GM23338 (cell line): Measurements from ENCODE around the gene MKNK1. TPM values are rescaled to one million over a fixed set of nuclear protein-coding genes. Genes with fewer than 3 reads are reported as not detected.

Source experiments
- ATAC-seq: fragments of 200-7000 bp; cut with Tn5 transposase; 3 replicates; pipeline ENCODE4 v1.9.1; 2020
- DNase-seq: peaks from one replicate; pipeline ENCODE4 v3.0.0-alpha.2; 2015; ENCODE audit warnings: low spot score
- H2AFZ ChIP-seq: fragments of 200-600 bp; sonication (generic); 2 replicates; pipeline ENCODE4 v1.8.0; 2016; ENCODE audit warnings: antibody characterized with exemption, mild to moderate bottlenecking, moderate library complexity
- H3F3A ChIP-seq: fragments of 200-600 bp; sonication (generic); replicated peaks from 2 replicates; pipeline ENCODE4 v1.8.0; 2017; ENCODE audit warnings: antibody characterized with exemption, mixed run types, low read depth
- H3K27ac ChIP-seq: fragments of 200-600 bp; sonication (generic); 2 replicates; pipeline ENCODE4 v1.6.1; 2016; ENCODE audit warnings: low read depth
- H3K27me3 ChIP-seq: fragments of 200-600 bp; sonication (generic); 2 replicates; pipeline ENCODE4 v1.8.0; 2016; ENCODE audit warnings: mild to moderate bottlenecking, mixed run types, moderate library complexity; ENCODE audit not compliant: insufficient read depth
- H3K36me3 ChIP-seq: fragments of 200-600 bp; sonication (generic); 2 replicates; pipeline ENCODE4 v1.8.0; 2016; ENCODE audit warnings: mild to moderate bottlenecking; ENCODE audit not compliant: insufficient read depth
- H3K4me1 ChIP-seq: fragments of 200-600 bp; sonication (generic); 2 replicates; pipeline ENCODE4 v1.8.0; 2016; ENCODE audit warnings: mild to moderate bottlenecking, moderate library complexity; ENCODE audit not compliant: insufficient read depth
- H3K4me2 ChIP-seq: fragments of 200-600 bp; sonication (generic); 2 replicates; pipeline ENCODE4 v1.7.1; 2017; ENCODE audit warnings: mixed run types
- H3K4me3 ChIP-seq: fragments of 200-600 bp; sonication (generic); 2 replicates; pipeline ENCODE4 v1.6.1; 2016; ENCODE audit warnings: mixed run types
- H3K79me2 ChIP-seq: fragments of 200-600 bp; sonication (generic); replicated peaks from 2 replicates; pipeline ENCODE4 v1.8.0; 2017; ENCODE audit warnings: mild to moderate bottlenecking; ENCODE audit not compliant: insufficient read depth
- H3K9me2 ChIP-seq: fragments of 200-600 bp; sonication (generic); 2 replicates; pipeline ENCODE4 v1.8.0; 2017; ENCODE audit not compliant: insufficient read depth
- H4K20me1 ChIP-seq: fragments of 200-600 bp; sonication (generic); replicated peaks from 2 replicates; pipeline ENCODE4 v1.8.0; 2017; ENCODE audit warnings: mild to moderate bottlenecking; ENCODE audit not compliant: insufficient read depth
- H3K27ac Mint-ChIP-seq: 2 replicates; pipeline ENCODE4 v1.8.0; 2020; ENCODE audit warnings: inconsistent platforms, mild to moderate bottlenecking, moderate library complexity, mixed read lengths
- H3K27me3 Mint-ChIP-seq: 3 replicates; pipeline ENCODE4 v1.8.0; 2022; ENCODE audit warnings: low read depth, mild to moderate bottlenecking, moderate library complexity, mixed read lengths, inconsistent platforms; ENCODE audit not compliant: insufficient read depth, poor library complexity
- H3K36me3 Mint-ChIP-seq: 3 replicates; pipeline ENCODE4 v1.8.0; 2021; ENCODE audit warnings: low read depth, mild to moderate bottlenecking, inconsistent platforms, moderate library complexity, mixed read lengths
- H3K4me1 Mint-ChIP-seq: 3 replicates; pipeline ENCODE4 v1.8.0; 2020; ENCODE audit warnings: mild to moderate bottlenecking, inconsistent platforms, mixed read lengths
- H3K4me3 Mint-ChIP-seq: 3 replicates; pipeline ENCODE4 v1.8.0; 2021; ENCODE audit warnings: moderate library complexity, mild to moderate bottlenecking, inconsistent platforms, mixed read lengths
- H3K9me3 Mint-ChIP-seq: 3 replicates; pipeline ENCODE4 v1.8.0; 2020; ENCODE audit warnings: moderate library complexity, mild to moderate bottlenecking, inconsistent platforms, mixed read lengths
- EZH2 ChIP-seq: fragments of 200-600 bp; sonication (generic); IDR thresholded peaks from one replicate; pipeline ENCODE4 v1.8.0; 2017; ENCODE audit warnings: antibody characterized with exemption, mild to moderate bottlenecking, low read depth; ENCODE audit not compliant: unreplicated experiment
- EZH2phosphoT487 ChIP-seq: fragments of 200-600 bp; sonication (generic); IDR thresholded peaks from one replicate; pipeline ENCODE4 v1.8.1; 2018; ENCODE audit warnings: antibody characterized with exemption; ENCODE audit not compliant: unreplicated experiment
- NANOG ChIP-seq: IDR thresholded peaks from 2 replicates; pipeline ENCODE4 v1.6.1; 2016; ENCODE audit warnings: antibody characterized with exemption, borderline replicate concordance
- ZNF331 ChIP-seq: fragments of 250-450 bp; sonication (Bioruptor Pico); IDR thresholded peaks from 2 replicates; pipeline ENCODE4 v1.5.0; 2020; ENCODE audit warnings: low read depth, mild to moderate bottlenecking, moderate library complexity
- polyA plus RNA-seq: library from polyadenylated mRNA; unstranded; fragments of >200 nt; fragmentation: Nextera tagmentation; extraction: Ambion mirVana; gene quantifications from 2 replicates; pipeline ENCODE4 v1.2.1, GENCODE V29; 2016
- total RNA-seq: library from RNA; depleted of rRNA; stranded (reverse); fragments of >200 nt; shearing (Covaris generic); gene quantifications from 2 replicates; pipeline ENCODE4 v1.2.3, GENCODE V29; 2014
- TF ChIP-seq, protein P1 (sequence below): fragments of 250-450 bp; sonication (Bioruptor Pico); IDR thresholded peaks from 2 replicates; pipeline ENCODE4 v1.5.0; 2020; ENCODE audit warnings: mild to moderate bottlenecking, moderate library complexity
- TF ChIP-seq, protein P2 (sequence below): IDR thresholded peaks from 2 replicates; pipeline ENCODE4 v1.6.1; 2016; ENCODE audit warnings: antibody characterized with exemption
- TF ChIP-seq, protein P3 (sequence below): IDR thresholded peaks from one replicate; pipeline ENCODE4 v1.6.1; 2018; ENCODE audit warnings: antibody characterized with exemption; ENCODE audit not compliant: unreplicated experiment

MKNK1 gene
- total and polyA plus RNA-seq, 2 experiments from 2014 or later: 11.8 to 20.5 TPM

DNA sequence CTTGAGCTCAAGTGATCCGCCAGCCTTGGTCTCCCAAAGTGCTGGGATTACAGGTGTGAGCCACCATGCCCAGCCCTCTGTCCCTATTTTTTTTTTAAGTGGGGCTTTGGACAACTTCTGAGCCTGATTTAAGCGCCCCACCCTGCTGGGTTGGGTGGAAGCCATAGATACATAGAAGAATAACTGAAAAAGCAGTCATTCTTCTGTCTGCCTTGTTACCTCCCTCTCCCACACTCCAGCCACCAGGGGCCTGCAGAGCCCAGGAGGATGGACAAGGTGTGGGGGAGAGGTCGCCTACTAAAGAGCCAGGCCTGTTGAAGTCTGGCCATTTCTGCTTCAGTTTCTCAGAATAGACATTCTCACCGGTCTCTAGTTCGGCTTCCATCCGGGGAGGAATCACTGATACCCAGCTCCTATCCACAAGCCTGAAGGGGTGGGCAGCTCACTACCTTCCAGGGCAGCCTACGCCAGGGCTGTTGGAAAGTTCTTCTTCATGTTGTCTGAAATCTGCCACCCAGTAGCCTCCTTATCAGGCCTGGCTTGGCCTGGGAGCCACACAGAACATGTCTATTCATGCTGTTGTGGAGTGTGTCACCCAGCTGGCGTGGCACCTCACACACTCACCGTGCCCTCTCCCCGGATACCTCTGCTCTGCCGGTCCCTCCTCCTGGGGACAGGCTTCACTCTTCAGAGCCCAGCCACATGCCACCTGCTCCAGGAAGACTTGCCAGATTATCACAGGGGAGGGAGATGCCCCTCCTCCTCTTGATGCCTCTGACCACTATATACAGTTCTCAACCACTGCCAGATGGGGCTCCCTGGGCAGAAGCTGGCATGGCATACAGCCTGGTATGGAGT lies 80.3 kb downstream of the MKNK1 start (continued):
- TF ChIP-seq, protein P1, sequence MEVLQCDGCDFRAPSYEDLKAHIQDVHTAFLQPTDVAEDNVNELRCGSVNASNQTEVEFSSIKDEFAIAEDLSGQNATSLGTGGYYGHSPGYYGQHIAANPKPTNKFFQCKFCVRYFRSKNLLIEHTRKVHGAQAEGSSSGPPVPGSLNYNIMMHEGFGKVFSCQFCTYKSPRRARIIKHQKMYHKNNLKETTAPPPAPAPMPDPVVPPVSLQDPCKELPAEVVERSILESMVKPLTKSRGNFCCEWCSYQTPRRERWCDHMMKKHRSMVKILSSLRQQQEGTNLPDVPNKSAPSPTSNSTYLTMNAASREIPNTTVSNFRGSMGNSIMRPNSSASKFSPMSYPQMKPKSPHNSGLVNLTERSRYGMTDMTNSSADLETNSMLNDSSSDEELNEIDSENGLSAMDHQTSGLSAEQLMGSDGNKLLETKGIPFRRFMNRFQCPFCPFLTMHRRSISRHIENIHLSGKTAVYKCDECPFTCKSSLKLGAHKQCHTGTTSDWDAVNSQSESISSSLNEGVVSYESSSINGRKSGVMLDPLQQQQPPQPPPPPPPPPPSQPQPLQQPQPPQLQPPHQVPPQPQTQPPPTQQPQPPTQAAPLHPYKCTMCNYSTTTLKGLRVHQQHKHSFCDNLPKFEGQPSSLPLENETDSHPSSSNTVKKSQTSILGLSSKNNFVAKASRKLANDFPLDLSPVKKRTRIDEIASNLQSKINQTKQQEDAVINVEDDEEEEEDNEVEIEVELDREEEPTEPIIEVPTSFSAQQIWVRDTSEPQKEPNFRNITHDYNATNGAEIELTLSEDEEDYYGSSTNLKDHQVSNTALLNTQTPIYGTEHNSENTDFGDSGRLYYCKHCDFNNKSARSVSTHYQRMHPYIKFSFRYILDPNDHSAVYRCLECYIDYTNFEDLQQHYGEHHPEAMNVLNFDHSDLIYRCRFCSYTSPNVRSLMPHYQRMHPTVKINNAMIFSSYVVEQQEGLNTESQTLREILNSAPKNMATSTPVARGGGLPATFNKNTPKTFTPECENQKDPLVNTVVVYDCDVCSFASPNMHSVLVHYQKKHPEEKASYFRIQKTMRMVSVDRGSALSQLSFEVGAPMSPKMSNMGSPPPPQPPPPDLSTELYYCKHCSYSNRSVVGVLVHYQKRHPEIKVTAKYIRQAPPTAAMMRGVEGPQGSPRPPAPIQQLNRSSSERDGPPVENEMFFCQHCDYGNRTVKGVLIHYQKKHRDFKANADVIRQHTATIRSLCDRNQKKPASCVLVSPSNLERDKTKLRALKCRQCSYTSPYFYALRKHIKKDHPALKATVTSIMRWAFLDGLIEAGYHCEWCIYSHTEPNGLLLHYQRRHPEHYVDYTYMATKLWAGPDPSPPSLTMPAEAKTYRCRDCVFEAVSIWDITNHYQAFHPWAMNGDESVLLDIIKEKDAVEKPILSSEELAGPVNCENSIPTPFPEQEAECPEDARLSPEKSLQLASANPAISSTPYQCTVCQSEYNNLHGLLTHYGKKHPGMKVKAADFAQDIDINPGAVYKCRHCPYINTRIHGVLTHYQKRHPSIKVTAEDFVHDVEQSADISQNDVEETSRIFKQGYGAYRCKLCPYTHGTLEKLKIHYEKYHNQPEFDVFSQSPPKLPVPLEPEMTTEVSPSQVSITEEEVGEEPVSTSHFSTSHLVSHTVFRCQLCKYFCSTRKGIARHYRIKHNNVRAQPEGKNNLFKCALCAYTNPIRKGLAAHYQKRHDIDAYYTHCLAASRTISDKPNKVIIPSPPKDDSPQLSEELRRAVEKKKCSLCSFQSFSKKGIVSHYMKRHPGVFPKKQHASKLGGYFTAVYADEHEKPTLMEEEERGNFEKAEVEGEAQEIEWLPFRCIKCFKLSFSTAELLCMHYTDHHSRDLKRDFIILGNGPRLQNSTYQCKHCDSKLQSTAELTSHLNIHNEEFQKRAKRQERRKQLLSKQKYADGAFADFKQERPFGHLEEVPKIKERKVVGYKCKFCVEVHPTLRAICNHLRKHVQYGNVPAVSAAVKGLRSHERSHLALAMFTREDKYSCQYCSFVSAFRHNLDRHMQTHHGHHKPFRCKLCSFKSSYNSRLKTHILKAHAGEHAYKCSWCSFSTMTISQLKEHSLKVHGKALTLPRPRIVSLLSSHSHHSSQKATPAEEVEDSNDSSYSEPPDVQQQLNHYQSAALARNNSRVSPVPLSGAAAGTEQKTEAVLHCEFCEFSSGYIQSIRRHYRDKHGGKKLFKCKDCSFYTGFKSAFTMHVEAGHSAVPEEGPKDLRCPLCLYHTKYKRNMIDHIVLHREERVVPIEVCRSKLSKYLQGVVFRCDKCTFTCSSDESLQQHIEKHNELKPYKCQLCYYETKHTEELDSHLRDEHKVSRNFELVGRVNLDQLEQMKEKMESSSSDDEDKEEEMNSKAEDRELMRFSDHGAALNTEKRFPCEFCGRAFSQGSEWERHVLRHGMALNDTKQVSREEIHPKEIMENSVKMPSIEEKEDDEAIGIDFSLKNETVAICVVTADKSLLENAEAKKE (CRISPR knock-in tag): no peak
- TF ChIP-seq EZH2: no peak
- TF ChIP-seq, protein P2, sequence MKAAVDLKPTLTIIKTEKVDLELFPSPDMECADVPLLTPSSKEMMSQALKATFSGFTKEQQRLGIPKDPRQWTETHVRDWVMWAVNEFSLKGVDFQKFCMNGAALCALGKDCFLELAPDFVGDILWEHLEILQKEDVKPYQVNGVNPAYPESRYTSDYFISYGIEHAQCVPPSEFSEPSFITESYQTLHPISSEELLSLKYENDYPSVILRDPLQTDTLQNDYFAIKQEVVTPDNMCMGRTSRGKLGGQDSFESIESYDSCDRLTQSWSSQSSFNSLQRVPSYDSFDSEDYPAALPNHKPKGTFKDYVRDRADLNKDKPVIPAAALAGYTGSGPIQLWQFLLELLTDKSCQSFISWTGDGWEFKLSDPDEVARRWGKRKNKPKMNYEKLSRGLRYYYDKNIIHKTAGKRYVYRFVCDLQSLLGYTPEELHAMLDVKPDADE: no peak

DNA sequence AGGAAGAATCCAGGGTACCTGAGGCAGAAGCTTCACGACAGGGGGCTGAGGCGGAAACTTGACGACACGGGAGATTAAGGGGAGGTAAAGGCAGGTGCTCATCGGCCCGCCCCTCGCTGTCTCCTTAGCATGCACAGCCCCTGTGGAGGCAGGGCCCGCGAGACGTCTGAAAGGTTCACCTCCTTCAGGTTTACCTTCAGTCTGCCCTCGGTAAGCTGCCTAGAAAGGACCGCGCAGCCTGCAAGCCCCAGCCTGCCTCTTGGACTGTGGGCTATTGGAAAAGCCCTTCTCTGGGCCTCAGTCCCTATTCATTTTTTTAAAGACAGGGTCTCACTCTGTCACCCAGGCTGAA lies 81.1 kb downstream of the MKNK1 start:
- no peaks in the 10 kb centered on the region for H3K36me3 Mint-ChIP-seq
- H3K27me3 ChIP-seq: peaks cover 91% of the 10 kb centered on the region
- no peak overlapping the region for H3K27ac Mint-ChIP-seq
- no peaks in the 10 kb centered on the region for H3K36me3 ChIP-seq
- H3K4me3 ChIP-seq: no peak overlapping the region
- DNase-seq: no peak
- no peak overlapping the region for H3K27ac ChIP-seq
- H3K27me3 Mint-ChIP-seq: peaks cover 66% of the 10 kb centered on the region
- TF ChIP-seq EZH2phosphoT487 (no peak), NANOG (no peak), ZNF331 (no peak)
- TF ChIP-seq, protein P2: no peak
- TF ChIP-seq, protein P3, sequence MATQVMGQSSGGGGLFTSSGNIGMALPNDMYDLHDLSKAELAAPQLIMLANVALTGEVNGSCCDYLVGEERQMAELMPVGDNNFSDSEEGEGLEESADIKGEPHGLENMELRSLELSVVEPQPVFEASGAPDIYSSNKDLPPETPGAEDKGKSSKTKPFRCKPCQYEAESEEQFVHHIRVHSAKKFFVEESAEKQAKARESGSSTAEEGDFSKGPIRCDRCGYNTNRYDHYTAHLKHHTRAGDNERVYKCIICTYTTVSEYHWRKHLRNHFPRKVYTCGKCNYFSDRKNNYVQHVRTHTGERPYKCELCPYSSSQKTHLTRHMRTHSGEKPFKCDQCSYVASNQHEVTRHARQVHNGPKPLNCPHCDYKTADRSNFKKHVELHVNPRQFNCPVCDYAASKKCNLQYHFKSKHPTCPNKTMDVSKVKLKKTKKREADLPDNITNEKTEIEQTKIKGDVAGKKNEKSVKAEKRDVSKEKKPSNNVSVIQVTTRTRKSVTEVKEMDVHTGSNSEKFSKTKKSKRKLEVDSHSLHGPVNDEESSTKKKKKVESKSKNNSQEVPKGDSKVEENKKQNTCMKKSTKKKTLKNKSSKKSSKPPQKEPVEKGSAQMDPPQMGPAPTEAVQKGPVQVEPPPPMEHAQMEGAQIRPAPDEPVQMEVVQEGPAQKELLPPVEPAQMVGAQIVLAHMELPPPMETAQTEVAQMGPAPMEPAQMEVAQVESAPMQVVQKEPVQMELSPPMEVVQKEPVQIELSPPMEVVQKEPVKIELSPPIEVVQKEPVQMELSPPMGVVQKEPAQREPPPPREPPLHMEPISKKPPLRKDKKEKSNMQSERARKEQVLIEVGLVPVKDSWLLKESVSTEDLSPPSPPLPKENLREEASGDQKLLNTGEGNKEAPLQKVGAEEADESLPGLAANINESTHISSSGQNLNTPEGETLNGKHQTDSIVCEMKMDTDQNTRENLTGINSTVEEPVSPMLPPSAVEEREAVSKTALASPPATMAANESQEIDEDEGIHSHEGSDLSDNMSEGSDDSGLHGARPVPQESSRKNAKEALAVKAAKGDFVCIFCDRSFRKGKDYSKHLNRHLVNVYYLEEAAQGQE: no peak
- no peaks in the 10 kb centered on the region; the same call in 1 of the 2 replicates for H4K20me1 ChIP-seq
- no peak overlapping the region for H3K4me3 Mint-ChIP-seq
- no peaks in the 10 kb centered on the region for H3K9me2 ChIP-seq
- peaks cover 2% of the 10 kb centered on the region; the same call in 1 of the 3 replicates for H3K9me3 Mint-ChIP-seq
- H3K79me2 ChIP-seq: no peaks in the 10 kb centered on the region
- H2AFZ ChIP-seq: no peak overlapping the region
- H3K4me1 Mint-ChIP-seq: peaks cover 70% of the 10 kb centered on the region
- H3K4me1 ChIP-seq: peaks cover 62% of the 10 kb centered on the region
- H3K4me2 ChIP-seq: no peak overlapping the region; the same call in 1 of the 2 replicates
- ATAC-seq: peak; percentile 4
- H3F3A ChIP-seq: peaks cover 13% of the 10 kb centered on the region
